Calu3 (cell line): ENCODE data around the gene YPEL1. TPM values are rescaled to one million over a fixed set of nuclear protein-coding genes. Genes with fewer than 3 reads are reported as not detected.

Experiments used
- BruUV-seq: library from RNA; stranded (reverse); fragments of 400-500 nt; replicated peaks from 2 replicates; lab custom pipeline; 2021; lab: Mats Ljungman, UMichigan
- CTCF ChIA-PET: fragments of 300-600 bp; sonication (Branson Sonifier 250); formaldehyde crosslinking; loops from one replicate; lab custom pipeline; 2022; ENCODE audit warnings: antibody characterized with exemption; lab: Charles Lee
- DNase-seq: peaks from one replicate; pipeline ENCODE4 v3.0.0; 2022
- H3K27ac Mint-ChIP-seq: one replicate; pipeline ENCODE4 v1.8.0; 2022; ENCODE audit warnings: mixed read lengths; ENCODE audit not compliant: unreplicated experiment
- H3K27me3 Mint-ChIP-seq: one replicate; pipeline ENCODE4 v1.8.0; 2022; ENCODE audit warnings: mixed read lengths; ENCODE audit not compliant: unreplicated experiment
- H3K36me3 Mint-ChIP-seq: one replicate; pipeline ENCODE4 v1.8.0; 2022; ENCODE audit warnings: mild to moderate bottlenecking, moderate library complexity, mixed read lengths; ENCODE audit not compliant: insufficient read depth, unreplicated experiment
- H3K4me1 Mint-ChIP-seq: one replicate; pipeline ENCODE4 v1.8.0; 2022; ENCODE audit warnings: mild to moderate bottlenecking, low read depth, mixed read lengths; ENCODE audit not compliant: unreplicated experiment
- H3K4me3 Mint-ChIP-seq: one replicate; pipeline ENCODE4 v1.8.0; 2022; ENCODE audit warnings: mild to moderate bottlenecking, low read depth, moderate library complexity, mixed read lengths; ENCODE audit not compliant: unreplicated experiment
- H3K9me3 Mint-ChIP-seq: one replicate; pipeline ENCODE4 v1.8.0; 2022; ENCODE audit warnings: low read depth, mixed read lengths; ENCODE audit not compliant: unreplicated experiment
- intact Hi-C: fragments of 100-400 bp; cut with micrococcal nuclease; formaldehyde crosslinking; loops from one replicate; pipeline ENCODE4 v1.10.0; 2022; ENCODE audit not compliant: unreplicated experiment
- total RNA-seq: library from RNA; stranded (reverse); gene quantifications from 2 replicates; pipeline ENCODE4 v1.2.3, GENCODE V29; 2022
- TF ChIP-seq, protein P1 (sequence below): fragments of 200-600 bp; IDR thresholded peaks from one replicate; pipeline ENCODE4 v1.8.0; 2022; ENCODE audit warnings: antibody characterized with exemption; ENCODE audit not compliant: unreplicated experiment

Gene YPEL1
- total RNA-seq, 1 experiment from 2014 or later = 3.3 TPM

DNA sequence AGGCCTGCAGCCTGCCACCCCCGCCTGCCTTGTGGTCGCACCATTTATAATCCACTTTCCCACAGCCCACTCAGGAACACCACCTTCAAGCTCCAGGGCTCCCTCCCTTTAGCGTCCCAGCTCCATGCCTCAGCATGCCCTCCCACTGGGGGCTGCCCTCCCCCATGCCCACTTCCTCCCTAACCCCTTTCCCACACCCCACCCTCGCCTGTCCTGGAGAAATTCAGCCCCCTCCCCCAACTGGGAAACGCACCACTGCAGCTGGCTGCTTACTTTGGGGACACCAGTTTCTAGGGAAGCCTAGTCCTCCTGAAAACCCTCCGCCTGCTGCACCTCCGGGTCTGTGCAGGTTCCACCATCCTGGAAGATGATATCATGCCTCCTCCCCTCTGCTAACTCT lies 3.4 kb upstream of the YPEL1 start:
- TF ChIP-seq, protein P1, sequence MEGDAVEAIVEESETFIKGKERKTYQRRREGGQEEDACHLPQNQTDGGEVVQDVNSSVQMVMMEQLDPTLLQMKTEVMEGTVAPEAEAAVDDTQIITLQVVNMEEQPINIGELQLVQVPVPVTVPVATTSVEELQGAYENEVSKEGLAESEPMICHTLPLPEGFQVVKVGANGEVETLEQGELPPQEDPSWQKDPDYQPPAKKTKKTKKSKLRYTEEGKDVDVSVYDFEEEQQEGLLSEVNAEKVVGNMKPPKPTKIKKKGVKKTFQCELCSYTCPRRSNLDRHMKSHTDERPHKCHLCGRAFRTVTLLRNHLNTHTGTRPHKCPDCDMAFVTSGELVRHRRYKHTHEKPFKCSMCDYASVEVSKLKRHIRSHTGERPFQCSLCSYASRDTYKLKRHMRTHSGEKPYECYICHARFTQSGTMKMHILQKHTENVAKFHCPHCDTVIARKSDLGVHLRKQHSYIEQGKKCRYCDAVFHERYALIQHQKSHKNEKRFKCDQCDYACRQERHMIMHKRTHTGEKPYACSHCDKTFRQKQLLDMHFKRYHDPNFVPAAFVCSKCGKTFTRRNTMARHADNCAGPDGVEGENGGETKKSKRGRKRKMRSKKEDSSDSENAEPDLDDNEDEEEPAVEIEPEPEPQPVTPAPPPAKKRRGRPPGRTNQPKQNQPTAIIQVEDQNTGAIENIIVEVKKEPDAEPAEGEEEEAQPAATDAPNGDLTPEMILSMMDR = no peak
- no TSS peak for BruUV-seq
- Mint-ChIP-seq H3K9me3 (no peaks in the 10 kb centered on the region), H3K27ac (no peak overlapping the region), H3K27me3 (peaks cover 52% of the 10 kb centered on the region), H3K4me1 (peaks cover 13% of the 10 kb centered on the region), H3K36me3 (peaks cover 8% of the 10 kb centered on the region), H3K4me3 (no peak overlapping the region)
- CTCF ChIA-PET = no interaction called here
- intact Hi-C loops = no loop called here
- DNase-seq = no peak

DNA sequence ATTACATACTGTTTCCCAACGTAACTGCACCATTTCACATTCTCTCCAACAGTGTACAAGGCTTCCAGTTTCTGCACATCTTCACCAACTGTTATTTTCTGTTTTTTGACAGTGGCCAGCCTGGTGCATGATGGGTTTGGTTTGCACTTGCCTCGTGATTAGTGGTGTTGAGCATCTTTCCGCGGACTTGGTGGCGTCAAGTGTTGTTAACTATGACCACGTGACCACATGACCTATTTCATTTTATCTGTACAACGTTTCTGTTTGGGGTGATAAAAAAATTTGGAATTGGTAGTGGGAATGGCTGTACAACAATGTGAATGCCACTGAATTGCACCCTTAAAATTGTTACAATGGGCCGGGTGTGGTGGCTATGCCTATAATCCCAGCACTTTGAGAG lies 2.5 kb upstream of the YPEL1 start:
- H3K27ac Mint-ChIP-seq = no peak overlapping the region
- no TSS peak for BruUV-seq
- no peak overlapping the region for H3K4me3 Mint-ChIP-seq
- TF ChIP-seq, protein P1 = no peak
- peaks cover 8% of the 10 kb centered on the region for H3K36me3 Mint-ChIP-seq
- H3K4me1 Mint-ChIP-seq = peaks cover 16% of the 10 kb centered on the region
- no peak for DNase-seq
- no peaks in the 10 kb centered on the region for H3K9me3 Mint-ChIP-seq
- intact Hi-C loops = no loop called here
- CTCF ChIA-PET = no interaction called here
- H3K27me3 Mint-ChIP-seq = peaks cover 43% of the 10 kb centered on the region

DNA sequence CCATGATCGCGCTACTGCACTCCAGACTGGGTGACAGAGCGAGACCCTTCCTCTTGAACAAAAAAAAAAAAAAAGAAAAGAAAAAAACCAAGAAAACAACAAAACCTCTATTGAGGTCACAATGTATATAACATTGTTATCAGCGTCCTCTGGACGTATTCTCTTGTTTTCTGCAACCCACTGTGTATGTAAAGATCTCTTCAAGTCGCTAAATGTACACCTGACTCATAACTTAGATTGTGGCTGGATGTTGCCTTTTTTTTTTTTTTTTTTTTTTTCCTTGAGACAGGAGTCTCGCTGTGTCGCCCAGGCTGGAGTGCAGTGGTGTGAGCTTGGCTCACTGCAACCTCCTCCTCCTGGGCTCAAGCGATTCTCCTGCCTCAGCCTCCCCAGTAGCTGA lies 1.4 kb upstream of the YPEL1 start:
- Mint-ChIP-seq H3K9me3 (no peaks in the 10 kb centered on the region), H3K36me3 (peaks cover 8% of the 10 kb centered on the region), H3K4me3 (no peak overlapping the region), H3K27me3 (peaks cover 37% of the 10 kb centered on the region), H3K4me1 (peaks cover 16% of the 10 kb centered on the region), H3K27ac (no peak overlapping the region)
- CTCF ChIA-PET = no interaction called here
- BruUV-seq = no TSS peak
- intact Hi-C loops = no loop called here
- DNase-seq = no peak
- TF ChIP-seq, protein P1 = no peak

DNA sequence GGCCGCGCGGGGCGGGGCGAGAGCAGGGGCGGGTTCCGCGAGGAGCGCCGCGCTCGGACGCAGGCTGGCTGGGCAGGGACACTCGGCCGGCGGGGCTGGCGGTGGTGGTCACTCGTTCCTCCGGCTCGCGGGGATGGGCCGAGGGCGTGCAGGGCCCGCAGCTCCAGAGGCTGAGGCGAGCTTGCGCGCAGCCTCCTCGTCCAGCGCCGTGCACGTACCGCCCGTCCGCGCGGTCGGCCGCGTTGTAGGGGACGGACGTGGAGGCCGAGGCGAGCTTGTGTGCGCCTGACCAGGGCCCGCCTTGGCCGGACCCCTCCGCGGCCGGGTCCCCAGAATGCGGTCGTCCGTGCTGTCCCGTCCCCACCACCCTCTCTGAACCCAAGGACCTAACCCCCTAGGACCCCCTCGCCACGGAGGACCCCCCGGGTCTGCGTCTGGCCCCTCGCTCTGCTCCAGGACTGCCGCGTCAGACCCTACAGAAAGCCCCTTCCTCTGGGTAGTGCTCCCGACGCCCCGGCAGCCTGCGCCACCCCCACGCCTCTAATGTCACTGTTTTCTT lies 569 bp upstream of the YPEL1 start:
- no peak for DNase-seq
- no peaks in the 10 kb centered on the region for H3K9me3 Mint-ChIP-seq
- TF ChIP-seq, protein P1 = no peak
- H3K36me3 Mint-ChIP-seq = peaks cover 8% of the 10 kb centered on the region
- H3K27me3 Mint-ChIP-seq = peaks cover 30% of the 10 kb centered on the region
- CTCF ChIA-PET = interaction anchor here (0.6 to 1.4 kb wide), 3 partner anchors 10 to 217 kb away, joined by 3 to 5 read pairs (median 4); partner anchors contain the start of gene PPM1F
- H3K4me1 Mint-ChIP-seq = peaks cover 16% of the 10 kb centered on the region
- H3K27ac Mint-ChIP-seq = no peak overlapping the region
- peak overlapping the region; percentile 79 for H3K4me3 Mint-ChIP-seq
- no TSS peak for BruUV-seq
- intact Hi-C loops = no loop called here
